Spleen (tissue), 7 donors: Measurements from ENCODE around the gene PTPRN2.

Experiments
- POLR2A ChIP-seq, 3 donors: fragments of 450-650 bp; IDR thresholded peaks; one replicate each; pipeline ENCODE4 v1.5.1; 2017; ENCODE audit warnings: antibody characterized with exemption in 3 of 3, mild to moderate bottlenecking in 1 of 3
- POLR2AphosphoS5 ChIP-seq, 3 donors: sonication (generic); formaldehyde crosslinking; IDR thresholded peaks; one replicate each; pipeline ENCODE4 v1.5.1; 2017; ENCODE audit warnings: antibody characterized with exemption in 3 of 3
- TF ChIP-seq, protein P1 (sequence below), 11 experiments: fragments of 200-600 bp in 7 of 11; fragments of 450-650 bp in 4 of 11; sonication (generic) in 4 of 11; IDR thresholded peaks in 8 of 11; conservative IDR thresholded peaks in 3 of 11; 1 replicate in 7 of 11; 2 replicates in 4 of 11; pipeline versions ENCODE4 v1.4.0 to v1.8.0; 2016 to 2021; ENCODE audit warnings: antibody characterized with exemption in 11 of 11, inconsistent platforms in 4 of 11, mild to moderate bottlenecking in 1 of 11
- donor health status: DM: no; HTN: no; CAD: no; lungs with moderate emphysema.
- donor health status: DM: no; HTN: no; CAD: no.
- donor health status: DM: no; HTN: no; CAD: no.

- TF ChIP-seq, protein P1, sequence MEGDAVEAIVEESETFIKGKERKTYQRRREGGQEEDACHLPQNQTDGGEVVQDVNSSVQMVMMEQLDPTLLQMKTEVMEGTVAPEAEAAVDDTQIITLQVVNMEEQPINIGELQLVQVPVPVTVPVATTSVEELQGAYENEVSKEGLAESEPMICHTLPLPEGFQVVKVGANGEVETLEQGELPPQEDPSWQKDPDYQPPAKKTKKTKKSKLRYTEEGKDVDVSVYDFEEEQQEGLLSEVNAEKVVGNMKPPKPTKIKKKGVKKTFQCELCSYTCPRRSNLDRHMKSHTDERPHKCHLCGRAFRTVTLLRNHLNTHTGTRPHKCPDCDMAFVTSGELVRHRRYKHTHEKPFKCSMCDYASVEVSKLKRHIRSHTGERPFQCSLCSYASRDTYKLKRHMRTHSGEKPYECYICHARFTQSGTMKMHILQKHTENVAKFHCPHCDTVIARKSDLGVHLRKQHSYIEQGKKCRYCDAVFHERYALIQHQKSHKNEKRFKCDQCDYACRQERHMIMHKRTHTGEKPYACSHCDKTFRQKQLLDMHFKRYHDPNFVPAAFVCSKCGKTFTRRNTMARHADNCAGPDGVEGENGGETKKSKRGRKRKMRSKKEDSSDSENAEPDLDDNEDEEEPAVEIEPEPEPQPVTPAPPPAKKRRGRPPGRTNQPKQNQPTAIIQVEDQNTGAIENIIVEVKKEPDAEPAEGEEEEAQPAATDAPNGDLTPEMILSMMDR (IDR thresholded peaks at IDR 0.05 in 8 of 11, conservative IDR thresholded peaks at IDR 0.05 in 3 of 11), result no peak
- no peak for TF ChIP-seq POLR2A (IDR thresholded peaks at IDR 0.05)
- TF ChIP-seq POLR2AphosphoS5 (IDR thresholded peaks at IDR 0.05), result no peak
Measured at GRCh38 chr7:158003441-158004122, 584.0 kb downstream of the PTPRN2 start.
